Measurements from ENCODE around the gene C16orf74. TPM values are rescaled to one million over a fixed set of nuclear protein-coding genes. Genes with fewer than 3 reads are reported as not detected.

C16orf74 gene
- total RNA-seq, 2 donors from 2014 or later, result 0.52 to 1.6 TPM

- ATAC-seq (no peak), DNase-seq (no peak)
- intact Hi-C loops (cut with DNase I, micrococcal nuclease), result no loop called here
Measured at GRCh38 chr16:85667261-85667660, 83.6 kb downstream of the C16orf74 start.

- DNase-seq (no peak), ATAC-seq (no peak)
- intact Hi-C loops (cut with DNase I, micrococcal nuclease), result no loop called here
Measured at GRCh38 chr16:85665929-85666328, 85.0 kb downstream of the C16orf74 start.

DNA sequence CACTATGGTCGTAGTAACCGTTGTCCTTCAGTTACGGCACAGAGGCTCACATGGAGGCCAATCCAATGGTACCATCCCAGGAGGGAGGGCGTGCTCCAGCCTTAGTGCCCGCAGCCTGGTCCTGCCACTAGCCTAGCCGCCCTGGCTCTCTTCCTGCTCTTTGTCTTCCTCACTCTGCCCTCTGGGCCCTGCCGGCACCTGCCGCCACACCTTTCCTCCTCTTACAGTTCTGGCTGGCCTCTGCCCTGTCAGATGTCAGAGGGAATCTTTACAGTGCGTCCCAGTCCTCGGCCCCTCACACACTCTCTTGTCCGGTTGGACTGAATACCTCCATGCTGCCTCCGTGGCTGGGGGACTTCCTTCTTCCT is 85.5 kb downstream of the C16orf74 start:
- ATAC-seq, result no peak
- intact Hi-C loops (cut with DNase I, micrococcal nuclease), result no loop called here
- no peak for DNase-seq

DNA sequence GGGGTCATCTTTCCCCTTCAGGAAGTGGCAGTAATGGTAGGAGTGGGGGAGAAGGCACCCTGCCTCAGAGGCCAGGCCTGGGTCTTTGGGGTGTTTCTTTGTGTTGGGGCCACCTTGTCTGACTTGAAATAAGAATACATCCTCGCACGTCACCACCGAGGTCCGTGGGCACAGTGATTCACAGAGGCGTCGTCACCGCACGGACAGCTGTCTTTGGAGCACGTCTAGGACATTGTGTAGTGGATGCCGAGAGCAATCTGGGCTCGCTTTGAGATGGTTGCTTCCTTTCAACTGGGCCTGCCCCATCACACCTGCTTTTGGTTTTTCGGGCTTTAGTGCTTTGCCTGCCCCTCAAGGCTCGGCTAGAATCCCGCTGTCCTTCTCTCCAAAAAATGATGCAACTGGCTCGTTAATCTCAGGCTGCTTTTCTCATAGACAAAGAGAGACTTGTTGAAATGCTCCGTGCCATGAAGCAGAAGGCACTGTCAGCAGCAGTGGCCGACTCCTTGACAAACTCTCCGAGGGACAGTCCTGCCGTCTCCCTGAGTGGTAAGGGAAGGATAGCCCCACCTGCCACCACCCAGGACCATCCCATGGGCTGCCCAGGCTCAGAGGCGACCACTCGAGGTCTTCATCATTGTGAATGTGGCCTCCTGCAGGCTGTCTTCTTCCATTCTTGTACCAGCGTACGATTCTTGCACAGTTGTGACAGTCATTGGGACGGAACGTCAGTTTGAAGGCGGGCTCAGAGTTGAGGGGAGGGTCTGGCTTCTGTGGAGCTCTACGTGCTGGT is 86.1 kb downstream of the C16orf74 start:
- no peak for DNase-seq
- intact Hi-C loops (cut with DNase I, micrococcal nuclease), result no loop called here
- no peak for ATAC-seq

- intact Hi-C loops (cut with DNase I, micrococcal nuclease), result no loop called here
- ATAC-seq (peak; percentile 39), DNase-seq (peak; percentile 55 to 63)
Measured at GRCh38 chr16:85663891-85664321, 87.0 kb downstream of the C16orf74 start.

DNA sequence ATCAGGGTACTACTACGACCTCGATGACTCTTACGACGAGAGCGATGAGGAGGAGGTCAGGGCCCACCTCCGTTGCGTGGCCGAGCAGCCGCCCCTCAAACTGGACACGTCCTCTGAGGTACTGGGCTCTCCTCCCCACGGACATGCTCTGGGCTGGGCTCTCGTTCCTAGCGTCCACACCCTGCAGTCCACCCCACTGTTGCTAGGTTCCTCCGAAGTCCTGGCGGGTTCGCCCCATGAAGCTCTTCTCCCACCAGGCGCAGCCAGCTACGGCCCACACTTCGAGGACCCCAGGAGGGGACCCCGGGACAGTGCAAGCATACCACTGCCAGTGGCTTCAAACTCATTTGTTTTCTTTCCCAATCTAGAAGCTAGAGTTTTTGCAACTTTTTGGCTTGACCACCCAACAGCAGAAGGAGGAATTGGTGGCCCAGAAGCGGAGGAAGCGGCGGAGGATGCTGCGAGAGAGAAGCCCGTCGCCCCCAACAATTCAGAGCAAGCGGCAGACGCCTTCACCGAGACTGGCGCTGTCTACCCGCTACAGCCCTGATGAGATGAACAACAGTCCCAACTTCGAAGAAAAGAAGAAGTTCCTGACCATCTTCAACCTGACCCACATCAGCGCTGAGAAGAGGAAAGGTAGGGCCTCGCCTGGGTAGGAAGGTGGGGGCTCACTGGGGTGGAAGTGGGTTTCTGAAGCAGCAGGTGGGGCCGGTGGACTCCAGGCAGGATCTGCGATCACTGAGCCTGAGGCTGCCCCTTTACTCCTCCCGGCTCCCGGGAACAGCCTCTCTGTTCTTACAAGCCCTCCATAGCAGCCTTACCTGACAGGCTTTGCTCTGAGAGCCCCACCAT is 87.7 kb downstream of the C16orf74 start:
- ATAC-seq (no peak), DNase-seq (no peak)
- intact Hi-C loops (cut with DNase I, micrococcal nuclease), result no loop called here

GRCh38 chr16:85662482-85662812 is 88.4 kb downstream of the C16orf74 start:
- no peak for ATAC-seq
- intact Hi-C loops (cut with DNase I, micrococcal nuclease), result no loop called here
- no peak for DNase-seq

DNA sequence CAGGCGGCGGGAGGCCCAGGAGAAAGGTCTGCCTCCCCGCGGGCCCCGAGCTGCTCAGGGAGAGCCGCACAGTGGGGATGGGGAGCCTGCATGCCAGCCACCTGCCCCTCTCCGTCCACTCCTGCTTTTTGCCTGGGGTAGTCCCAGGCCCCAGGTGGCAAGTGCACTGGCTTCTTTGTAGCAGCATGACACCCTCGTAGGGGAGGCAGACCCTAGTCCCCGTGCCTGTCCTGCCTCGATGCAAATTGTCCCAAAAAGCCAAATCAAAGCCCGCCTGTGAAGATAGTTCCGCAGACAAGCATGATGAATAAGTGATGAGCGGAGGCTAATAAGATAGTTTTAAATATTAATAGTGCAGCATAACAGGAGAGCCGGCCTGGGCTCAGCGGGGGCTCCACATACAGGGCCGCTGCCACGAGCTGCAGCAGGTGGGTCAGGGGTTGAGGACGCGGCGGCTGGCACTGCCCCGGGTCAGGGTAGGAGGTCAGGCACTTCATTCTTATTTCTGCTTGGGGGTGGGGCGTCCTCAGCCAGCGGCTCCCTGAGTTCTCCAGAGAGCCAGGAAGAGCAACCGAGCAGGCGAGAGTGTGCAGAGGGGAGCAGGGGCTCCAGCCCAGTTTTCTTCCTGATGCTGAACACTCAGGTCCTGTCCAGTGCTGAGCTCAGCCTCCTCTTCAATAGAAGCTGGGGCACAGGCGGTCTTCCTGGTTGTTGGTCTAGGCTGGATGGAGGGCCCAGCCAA is 89.0 kb downstream of the C16orf74 start:
- DNase-seq, result no peak
- ATAC-seq, result no peak
- intact Hi-C loops (cut with DNase I, micrococcal nuclease), result no loop called here

- ATAC-seq (no peak), DNase-seq (no peak)
- intact Hi-C loops (cut with DNase I, micrococcal nuclease), result no loop called here
Measured at GRCh38 chr16:85660843-85661739, 89.8 kb downstream of the C16orf74 start.

DNA sequence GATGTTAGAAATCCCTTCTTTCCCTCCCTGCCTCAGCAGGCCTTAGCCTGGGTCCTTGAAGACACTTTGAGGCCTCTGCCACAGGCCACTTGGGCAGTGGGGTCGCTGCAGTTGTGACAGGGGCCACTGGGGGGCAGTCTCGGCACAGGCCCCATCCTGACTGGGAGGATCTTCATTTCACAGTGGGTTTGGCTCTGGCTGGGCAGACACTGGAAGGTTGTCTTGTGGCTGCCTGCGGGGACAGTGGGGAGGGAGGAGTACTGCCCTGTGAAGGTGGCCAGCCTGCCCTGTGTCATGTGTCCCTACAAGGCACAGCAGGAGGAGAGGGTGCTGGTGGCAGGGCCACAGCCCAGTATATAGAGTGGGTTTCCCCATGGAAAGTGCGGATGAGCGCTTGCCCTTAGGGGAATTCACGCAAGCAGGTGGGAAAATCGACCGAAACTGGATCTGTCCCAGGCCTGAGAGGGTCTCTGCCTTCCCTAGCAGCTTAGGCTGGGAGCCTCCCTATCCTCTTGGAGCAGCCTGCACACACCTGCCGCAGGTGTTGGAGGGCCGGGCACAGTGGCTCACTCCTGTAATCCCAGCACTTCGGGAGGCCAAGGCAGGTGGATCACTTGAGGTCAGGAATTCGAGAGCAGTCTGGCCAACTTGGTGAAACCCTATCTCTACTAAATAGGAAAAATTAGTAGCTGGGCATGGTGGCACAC is 90.9 kb downstream of the C16orf74 start:
- intact Hi-C loops (cut with DNase I, micrococcal nuclease), result no loop called here
- ATAC-seq (peak; percentile 64), DNase-seq (peak in 1 of 2 donors; percentile 66)

GRCh38 chr16:85659336-85659735 is 91.6 kb downstream of the C16orf74 start:
- DNase-seq, result no peak
- intact Hi-C loops (cut with DNase I, micrococcal nuclease), result no loop called here
- ATAC-seq, result no peak

DNA sequence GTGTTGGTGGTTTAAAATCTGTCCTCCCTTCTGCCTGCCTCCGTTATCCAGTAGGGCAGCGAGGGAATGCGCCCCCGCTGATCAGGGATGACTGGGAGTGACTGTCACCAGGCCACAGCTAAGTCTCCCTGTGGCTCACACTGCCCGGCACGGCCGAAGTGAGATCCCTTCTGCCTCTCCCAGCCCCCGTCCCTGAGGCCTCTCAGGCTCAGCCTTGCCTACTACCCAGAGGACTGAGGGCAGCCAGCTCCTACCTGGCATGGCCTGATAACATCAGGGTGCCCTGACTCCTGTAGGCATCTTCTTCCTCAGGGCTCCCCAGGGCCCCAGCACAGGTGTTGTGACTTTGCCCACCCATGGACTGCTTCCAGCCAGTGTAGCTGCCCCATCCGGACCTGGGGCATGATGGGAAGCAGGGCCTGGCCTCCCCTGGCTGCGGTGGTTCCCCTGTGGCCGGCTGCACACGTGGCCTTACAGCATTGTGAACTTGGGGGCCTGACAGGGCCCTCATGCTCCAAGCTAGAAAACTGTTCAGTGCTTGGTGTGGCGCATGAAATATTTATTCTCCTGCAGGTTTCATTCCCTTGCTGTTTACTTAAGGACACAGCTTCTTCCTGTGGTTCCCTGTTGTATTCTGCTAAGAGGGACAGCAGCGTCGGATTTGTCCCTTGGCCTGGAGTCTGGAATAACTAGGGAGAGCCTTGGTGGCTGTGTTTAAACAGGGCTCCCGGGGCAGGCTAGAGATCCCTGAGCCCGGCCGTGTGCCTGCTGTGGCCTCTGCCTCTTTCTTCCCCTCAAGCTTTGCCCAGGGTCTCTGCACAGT is 92.2 kb downstream of the C16orf74 start:
- DNase-seq, result no peak
- ATAC-seq, result no peak
- intact Hi-C loops (cut with DNase I, micrococcal nuclease), result no loop called here

GRCh38 chr16:85657996-85658395 is 92.9 kb downstream of the C16orf74 start:
- DNase-seq (no peak), ATAC-seq (no peak)
- intact Hi-C loops (cut with DNase I, micrococcal nuclease), result no loop called here

All from left colon (tissue), 2 donors.